Measurements from ENCODE around the gene PDIK1L. TPM values are rescaled to one million over a fixed set of nuclear protein-coding genes. Genes with fewer than 3 reads are reported as not detected.

Gene PDIK1L
- polyA plus RNA-seq, 3 donors, result 1.2 to 2.5 (median 2.3) TPM

GRCh38 chr1:26081267-26082019, 30.2 kb upstream of the PDIK1L start:
- no peak overlapping the region for H3K27ac Mint-ChIP-seq
- no peak overlapping the region for H3K4me2 ChIP-seq (replicated peaks; ENCODE audit: extremely low read depth, low read length, poor library complexity, severe bottlenecking)
- intact Hi-C loops (cut with micrococcal nuclease), result no loop called here
- H3K36me3 ChIP-seq (replicated peaks in 1 of 2; ENCODE audit: control insufficient read depth in 1 of 2, insufficient read depth in 2 of 2, low read length in 2 of 2), result no peaks in the 10 kb centered on the region
- no peaks in the 10 kb centered on the region for H3K9me3 ChIP-seq (replicated peaks in 1 of 2; ENCODE audit: control insufficient read depth in 1 of 2, insufficient read depth in 1 of 2, low read length in 2 of 2)
- H3K27me3 Mint-ChIP-seq (ENCODE audit: low read depth in 3 of 3), result peaks cover 5 to 26% (median 18%) of the 10 kb centered on the region in 3 donors
- H3K4me3 Mint-ChIP-seq, result no peak overlapping the region
- WGBS (ENCODE audit: insufficient coverage), result 20% methylated on average over 5 of the region's 8 CpGs
- TF ChIP-seq, protein P1, sequence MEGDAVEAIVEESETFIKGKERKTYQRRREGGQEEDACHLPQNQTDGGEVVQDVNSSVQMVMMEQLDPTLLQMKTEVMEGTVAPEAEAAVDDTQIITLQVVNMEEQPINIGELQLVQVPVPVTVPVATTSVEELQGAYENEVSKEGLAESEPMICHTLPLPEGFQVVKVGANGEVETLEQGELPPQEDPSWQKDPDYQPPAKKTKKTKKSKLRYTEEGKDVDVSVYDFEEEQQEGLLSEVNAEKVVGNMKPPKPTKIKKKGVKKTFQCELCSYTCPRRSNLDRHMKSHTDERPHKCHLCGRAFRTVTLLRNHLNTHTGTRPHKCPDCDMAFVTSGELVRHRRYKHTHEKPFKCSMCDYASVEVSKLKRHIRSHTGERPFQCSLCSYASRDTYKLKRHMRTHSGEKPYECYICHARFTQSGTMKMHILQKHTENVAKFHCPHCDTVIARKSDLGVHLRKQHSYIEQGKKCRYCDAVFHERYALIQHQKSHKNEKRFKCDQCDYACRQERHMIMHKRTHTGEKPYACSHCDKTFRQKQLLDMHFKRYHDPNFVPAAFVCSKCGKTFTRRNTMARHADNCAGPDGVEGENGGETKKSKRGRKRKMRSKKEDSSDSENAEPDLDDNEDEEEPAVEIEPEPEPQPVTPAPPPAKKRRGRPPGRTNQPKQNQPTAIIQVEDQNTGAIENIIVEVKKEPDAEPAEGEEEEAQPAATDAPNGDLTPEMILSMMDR (IDR thresholded peaks at IDR 0.05), result no peak
- no peak overlapping the region for H3K27ac ChIP-seq (ENCODE audit: low read depth in 1 of 2, low read length in 2 of 2)
- no peaks in the 10 kb centered on the region for H3K79me2 ChIP-seq (ENCODE audit: insufficient read depth, low read length)
- no peak overlapping the region for H2AFZ ChIP-seq (ENCODE audit: insufficient read depth, low read depth, low read length, poor library complexity, severe bottlenecking)
- no peak overlapping the region for H3K4me3 ChIP-seq (replicated peaks in 1 of 3; ENCODE audit: low read depth in 2 of 3, low read length in 3 of 3)
- peaks cover 1% of the 10 kb centered on the region for H3K4me1 Mint-ChIP-seq
- no peak for DNase-seq
- H3K27me3 ChIP-seq (ENCODE audit: control insufficient read depth in 2 of 2, insufficient read depth in 2 of 2, low read length in 2 of 2), result peaks cover 0 to 3% of the 10 kb centered on the region in 2 donors
- H4K20me1 ChIP-seq (ENCODE audit: insufficient read depth, low read length), result no peaks in the 10 kb centered on the region
- no peak overlapping the region for H3K9ac ChIP-seq (ENCODE audit: insufficient read depth, low read length, poor library complexity, severe bottlenecking)
- H3K4me1 ChIP-seq (ENCODE audit: control insufficient read depth in 1 of 2, insufficient read depth in 2 of 2, low read length in 2 of 2), result no peaks in the 10 kb centered on the region
- peaks cover 0 to 3% (median 0%) of the 10 kb centered on the region in 7 donors for H3K9me3 Mint-ChIP-seq
- H3K36me3 Mint-ChIP-seq, result no peaks in the 10 kb centered on the region

- Mint-ChIP-seq H3K27me3 (ENCODE audit: low read depth in 3 of 3) (peaks cover 5 to 24% (median 18%) of the 10 kb centered on the region in 3 donors), H3K4me3 (no peak overlapping the region), H3K9me3 (no peaks in the 10 kb centered on the region), H3K36me3 (no peaks in the 10 kb centered on the region), H3K27ac (no peak overlapping the region), H3K4me1 (peaks cover 1% of the 10 kb centered on the region)
- Histone ChIP-seq H3K9ac (ENCODE audit: insufficient read depth, low read length, poor library complexity, severe bottlenecking) (no peak overlapping the region), H3K9me3 (replicated peaks in 1 of 2; ENCODE audit: control insufficient read depth in 1 of 2, insufficient read depth in 1 of 2, low read length in 2 of 2) (no peaks in the 10 kb centered on the region), H2AFZ (ENCODE audit: insufficient read depth, low read depth, low read length, poor library complexity, severe bottlenecking) (no peak overlapping the region), H3K36me3 (replicated peaks in 1 of 2; ENCODE audit: control insufficient read depth in 1 of 2, insufficient read depth in 2 of 2, low read length in 2 of 2) (no peaks in the 10 kb centered on the region), H3K4me2 (replicated peaks; ENCODE audit: extremely low read depth, low read length, poor library complexity, severe bottlenecking) (no peak overlapping the region), H4K20me1 (ENCODE audit: insufficient read depth, low read length) (no peaks in the 10 kb centered on the region), H3K27me3 (ENCODE audit: control insufficient read depth in 2 of 2, insufficient read depth in 2 of 2, low read length in 2 of 2) (peaks cover 0 to 3% of the 10 kb centered on the region in 2 donors), H3K27ac (ENCODE audit: low read depth in 1 of 2, low read length in 2 of 2) (no peak overlapping the region), H3K79me2 (ENCODE audit: insufficient read depth, low read length) (no peaks in the 10 kb centered on the region), H3K4me1 (ENCODE audit: control insufficient read depth in 1 of 2, insufficient read depth in 2 of 2, low read length in 2 of 2) (no peaks in the 10 kb centered on the region), H3K4me3 (replicated peaks in 1 of 3; ENCODE audit: low read depth in 2 of 3, low read length in 3 of 3) (no peak overlapping the region)
- TF ChIP-seq, protein P1 (IDR thresholded peaks at IDR 0.05), result no peak
- no peak for DNase-seq
- WGBS (ENCODE audit: insufficient coverage), result 100% methylated on average over 1 of the region's 3 CpGs
- intact Hi-C loops (cut with micrococcal nuclease), result no loop called here
These were observed 29.6 kb upstream of the PDIK1L start for GRCh38 chr1:26082020-26082350.

All from CD14-positive monocyte (primary cell).